AG10803 (cell line): ENCODE results near the gene HNRNPH1.
"Not testable (repeated sequence)": the region's sequence is repeated elsewhere in the genome, so short reads cannot be mapped to it uniquely, and the experiment has no call there.

Experiments
- DNase-seq: peaks from one replicate; pipeline ENCODE4 v3.0.0; 2010; ENCODE audit warnings: low read depth
- H3K4me3 ChIP-seq: 2 replicates; pipeline ENCODE4 v1.5.1; 2011; ENCODE audit warnings: mild to moderate bottlenecking, low read length, control low read depth
- TF ChIP-seq, protein P1 (sequence below): conservative IDR thresholded peaks from 2 replicates; pipeline ENCODE4 v1.5.1; 2011; ENCODE audit warnings: mild to moderate bottlenecking, low read length, control low read depth, inconsistent platforms

Gene HNRNPH1

DNA sequence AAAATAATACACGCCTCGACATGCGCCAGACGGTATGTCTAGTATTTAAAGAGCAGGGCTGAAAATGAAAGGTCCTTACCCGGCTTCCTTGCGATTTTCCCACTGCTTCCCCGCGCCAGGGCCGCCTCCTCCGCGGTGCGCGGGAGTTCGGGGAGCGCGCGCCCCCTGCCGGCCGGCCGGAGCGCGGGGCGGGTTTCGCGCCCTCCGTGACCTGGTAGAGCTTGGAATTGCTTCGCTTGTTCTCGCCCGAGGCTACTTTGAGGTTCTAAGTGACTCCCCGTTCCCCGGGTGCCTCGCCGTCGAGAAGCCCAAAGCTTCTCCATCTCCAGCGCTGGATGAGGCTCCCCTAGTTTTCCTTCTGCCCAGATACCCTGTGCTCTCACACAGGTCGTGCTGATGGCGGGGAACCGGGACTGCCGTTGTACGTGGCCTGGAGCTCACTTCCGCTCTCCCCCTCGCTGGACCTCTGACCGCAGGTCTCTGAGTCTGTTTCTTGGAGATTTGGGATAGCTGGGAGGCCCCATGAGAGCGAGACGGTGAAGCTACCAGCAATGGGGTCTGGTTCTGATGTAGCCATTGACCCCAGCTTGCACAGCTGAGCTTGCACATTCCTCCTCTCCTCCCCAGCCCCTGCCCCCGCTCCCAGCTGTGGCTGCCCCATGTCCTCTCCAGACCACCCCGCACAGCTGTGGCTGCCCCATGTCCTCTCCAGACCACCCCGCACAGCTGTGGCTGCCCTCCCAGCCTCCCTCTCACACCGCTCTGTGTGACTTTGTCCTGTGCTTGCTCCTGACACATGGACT is 11.1 kb upstream of the HNRNPH1 start:
- not testable (repeated sequence) for H3K4me3 ChIP-seq, DNase-seq

DNA sequence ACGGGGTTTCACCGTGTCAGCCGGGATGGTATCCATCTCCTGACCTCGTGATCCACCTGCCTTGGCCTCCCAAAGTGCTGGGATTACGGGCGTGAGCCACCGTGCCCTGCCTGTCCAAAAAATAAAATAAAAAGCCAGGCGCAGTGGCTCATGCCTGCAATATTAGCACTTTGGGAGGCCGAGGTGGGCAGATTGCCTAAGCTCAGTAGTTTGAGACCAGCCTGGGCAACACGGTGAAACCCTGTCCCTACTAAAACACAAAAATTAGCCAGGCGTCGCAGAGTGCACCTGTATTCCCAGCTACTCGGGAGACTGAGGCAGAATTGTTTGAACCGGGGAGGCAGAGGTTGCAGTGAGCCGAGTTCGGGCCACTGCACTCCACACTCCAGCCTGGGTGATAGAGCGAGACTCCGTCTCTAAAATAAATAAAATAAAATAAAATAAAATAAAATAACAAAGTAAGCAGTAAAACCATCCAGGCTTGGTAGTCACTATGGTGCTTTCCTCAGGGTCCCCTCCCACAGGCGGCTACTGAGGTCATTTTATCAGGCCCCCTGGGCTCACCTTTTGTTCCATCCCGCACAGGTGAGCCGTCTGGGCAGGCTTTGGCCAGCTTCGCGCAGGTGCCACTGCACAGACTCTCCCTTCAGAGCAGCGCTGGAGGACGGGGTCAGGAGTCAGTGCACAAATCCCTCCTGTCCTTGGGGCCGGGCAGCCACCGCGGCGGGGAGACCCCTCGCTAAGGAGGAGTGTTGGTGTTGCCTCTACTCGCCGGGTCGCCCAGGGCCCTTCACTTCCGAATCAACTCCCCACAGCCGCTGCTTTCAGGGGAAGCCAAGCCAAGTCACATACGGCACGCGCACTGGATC is 10.3 kb upstream of the HNRNPH1 start:
- H3K4me3 ChIP-seq: peak overlapping the region; percentile 54
- not testable (repeated sequence) for DNase-seq

DNA sequence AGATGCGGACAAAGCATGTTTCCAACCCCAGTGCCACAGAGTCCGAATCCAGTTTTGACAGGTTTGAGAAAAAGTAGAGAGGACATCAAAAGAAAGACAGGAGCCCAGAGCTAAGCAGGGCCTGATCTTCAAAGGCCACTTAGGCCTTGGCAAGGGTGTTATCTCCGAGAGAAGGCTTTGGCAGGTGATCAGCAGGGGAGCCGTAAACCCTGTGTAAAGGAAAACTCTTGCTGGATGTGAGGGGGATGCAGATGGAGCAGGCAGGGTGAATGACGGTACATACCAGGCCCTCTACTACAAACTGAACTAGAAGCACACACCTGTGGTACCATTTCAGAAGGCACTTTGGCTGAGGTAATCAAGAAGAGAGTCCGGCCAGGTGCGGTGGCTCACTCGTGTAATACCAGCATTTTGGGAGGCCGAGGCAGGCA is 1.4 kb upstream of the HNRNPH1 start:
- DNase-seq: no peak
- TF ChIP-seq, protein P1, sequence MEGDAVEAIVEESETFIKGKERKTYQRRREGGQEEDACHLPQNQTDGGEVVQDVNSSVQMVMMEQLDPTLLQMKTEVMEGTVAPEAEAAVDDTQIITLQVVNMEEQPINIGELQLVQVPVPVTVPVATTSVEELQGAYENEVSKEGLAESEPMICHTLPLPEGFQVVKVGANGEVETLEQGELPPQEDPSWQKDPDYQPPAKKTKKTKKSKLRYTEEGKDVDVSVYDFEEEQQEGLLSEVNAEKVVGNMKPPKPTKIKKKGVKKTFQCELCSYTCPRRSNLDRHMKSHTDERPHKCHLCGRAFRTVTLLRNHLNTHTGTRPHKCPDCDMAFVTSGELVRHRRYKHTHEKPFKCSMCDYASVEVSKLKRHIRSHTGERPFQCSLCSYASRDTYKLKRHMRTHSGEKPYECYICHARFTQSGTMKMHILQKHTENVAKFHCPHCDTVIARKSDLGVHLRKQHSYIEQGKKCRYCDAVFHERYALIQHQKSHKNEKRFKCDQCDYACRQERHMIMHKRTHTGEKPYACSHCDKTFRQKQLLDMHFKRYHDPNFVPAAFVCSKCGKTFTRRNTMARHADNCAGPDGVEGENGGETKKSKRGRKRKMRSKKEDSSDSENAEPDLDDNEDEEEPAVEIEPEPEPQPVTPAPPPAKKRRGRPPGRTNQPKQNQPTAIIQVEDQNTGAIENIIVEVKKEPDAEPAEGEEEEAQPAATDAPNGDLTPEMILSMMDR: no peak
- H3K4me3 ChIP-seq: peak overlapping the region; percentile 71

DNA sequence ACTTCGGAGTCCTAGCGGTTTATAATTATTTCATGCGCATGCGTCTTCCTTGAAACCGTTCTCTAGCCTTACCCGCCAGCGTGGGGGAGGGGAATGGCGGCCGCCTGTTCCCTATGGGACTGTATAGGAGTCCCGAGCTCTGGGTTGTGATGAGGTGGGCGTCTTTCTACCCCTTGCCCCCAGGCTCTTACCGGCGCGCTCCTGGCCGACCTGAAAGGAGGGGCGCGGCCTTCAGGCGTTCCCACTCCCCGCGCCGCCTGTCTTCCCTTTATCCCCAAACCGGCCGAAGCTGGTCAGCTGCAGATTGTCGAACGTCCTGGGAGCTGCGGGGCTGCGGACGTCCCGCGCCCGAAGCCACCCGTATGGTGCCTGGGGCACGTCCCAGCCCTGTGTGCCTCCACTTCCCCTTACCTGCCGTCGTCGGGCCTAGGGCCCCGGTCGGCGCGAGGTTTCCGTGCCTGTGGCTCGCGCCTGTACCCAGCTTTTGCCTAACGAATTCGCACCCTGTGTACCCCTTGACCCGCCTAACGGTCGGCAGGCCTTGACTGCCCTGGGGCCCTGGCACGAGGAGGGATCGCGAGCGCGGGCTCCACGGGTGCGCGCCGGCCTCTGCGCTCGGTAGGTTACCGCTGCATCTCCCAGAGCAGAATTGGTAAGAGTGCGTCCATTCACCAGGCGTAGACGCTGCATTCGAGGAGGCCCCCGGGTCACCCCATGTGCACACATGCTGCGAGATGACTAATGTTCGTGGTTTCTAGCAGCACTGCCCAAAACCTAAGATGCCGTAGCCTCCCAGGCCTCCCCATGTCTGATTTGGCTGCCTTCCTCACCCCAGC is 653 bp upstream of the HNRNPH1 start:
- TF ChIP-seq, protein P1: no peak
- DNase-seq: peak; percentile 87
- peak overlapping the region; percentile 71 for H3K4me3 ChIP-seq

DNA sequence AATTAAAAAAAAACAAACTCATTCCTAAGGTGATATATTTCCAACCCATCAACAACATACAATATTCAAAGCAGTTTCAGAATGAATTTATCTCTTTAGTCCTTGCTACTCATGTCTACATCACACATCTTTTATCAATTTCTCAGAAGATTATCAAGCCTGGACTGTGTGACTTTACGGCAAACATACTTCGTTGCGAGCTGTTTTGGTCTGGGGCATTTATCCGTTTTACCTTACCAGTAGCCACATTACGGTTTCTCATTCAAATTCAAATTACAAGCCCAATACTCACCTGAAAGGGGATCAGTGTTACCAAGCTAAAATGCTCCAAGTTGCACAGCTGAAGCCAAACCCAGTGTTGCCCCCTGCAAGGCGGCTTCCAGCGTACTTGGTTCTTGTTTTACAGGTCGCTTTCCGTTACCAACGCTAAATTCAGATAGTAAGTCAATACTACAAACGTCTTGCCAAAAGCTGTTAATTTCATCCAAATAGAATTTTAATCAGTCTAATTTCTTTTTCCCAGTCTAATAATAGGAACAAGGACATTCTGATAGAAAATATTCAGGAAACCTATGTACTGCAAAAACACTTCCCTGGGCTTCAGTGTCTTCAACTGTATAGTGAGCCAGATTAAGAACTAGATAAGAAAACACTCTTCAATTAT is 1.8 kb downstream of the HNRNPH1 start:
- H3K4me3 ChIP-seq: peak overlapping the region; percentile 99
- TF ChIP-seq, protein P1: no peak; the same call in 1 of the 2 replicates
- no peak for DNase-seq

DNA sequence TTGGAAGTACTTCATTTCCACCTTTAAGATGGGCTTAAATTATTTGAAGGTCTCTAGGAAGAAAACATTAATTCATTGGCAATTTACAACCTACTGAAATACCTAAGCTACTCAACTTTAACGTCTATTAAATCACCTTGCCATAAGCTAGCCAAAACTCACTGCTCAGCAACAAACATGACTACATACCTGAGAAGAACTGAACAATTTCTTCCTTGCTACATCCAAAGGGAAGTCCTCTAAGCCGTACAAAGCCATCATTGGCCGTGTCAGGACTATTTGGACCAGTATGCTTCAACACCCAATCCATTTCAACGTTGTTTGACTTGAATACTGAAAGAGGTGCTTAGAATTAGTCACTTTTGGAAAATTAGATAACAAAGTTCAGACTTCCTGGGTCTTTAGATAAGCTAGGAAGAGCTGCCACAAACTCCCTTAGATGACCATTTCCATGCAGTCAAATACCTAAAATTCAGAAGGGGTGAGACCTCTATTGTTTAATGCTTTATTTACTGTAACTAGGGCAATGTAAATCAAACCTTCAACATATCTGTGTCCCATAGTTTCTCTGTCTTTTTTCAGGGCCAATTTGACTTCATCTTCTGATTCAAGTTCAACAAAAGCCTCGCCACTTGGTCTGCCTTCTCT is 2.6 kb downstream of the HNRNPH1 start:
- TF ChIP-seq, protein P1: no peak
- peak overlapping the region; percentile 99 for H3K4me3 ChIP-seq
- no peak for DNase-seq

DNA sequence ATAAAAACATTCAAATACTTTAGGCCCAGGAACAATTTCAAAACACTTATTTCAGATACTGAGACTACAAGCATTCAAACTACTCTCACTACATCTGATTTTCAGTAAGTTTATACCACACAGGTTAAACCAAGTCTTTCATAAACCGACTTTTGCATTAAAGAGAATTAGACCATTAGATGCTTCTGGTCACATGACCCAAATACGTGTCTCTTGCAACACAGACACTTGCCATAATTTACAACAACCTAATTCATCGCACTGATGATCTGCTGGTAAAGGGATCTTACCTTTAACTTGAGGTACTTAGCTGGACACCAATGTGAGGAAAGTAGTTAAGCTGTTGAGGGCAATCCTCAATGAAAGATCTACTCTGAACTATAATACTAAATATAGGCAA is 3.2 kb downstream of the HNRNPH1 start:
- peak overlapping the region; percentile 99 for H3K4me3 ChIP-seq
- DNase-seq: no peak
- TF ChIP-seq, protein P1: no peak
